ENCODE data around the gene TPSG1.
"Not testable (repeated sequence)": the region's sequence is repeated elsewhere in the genome, so short reads cannot be mapped to it uniquely, and the experiment has no call there.

TPSG1 gene

DNA sequence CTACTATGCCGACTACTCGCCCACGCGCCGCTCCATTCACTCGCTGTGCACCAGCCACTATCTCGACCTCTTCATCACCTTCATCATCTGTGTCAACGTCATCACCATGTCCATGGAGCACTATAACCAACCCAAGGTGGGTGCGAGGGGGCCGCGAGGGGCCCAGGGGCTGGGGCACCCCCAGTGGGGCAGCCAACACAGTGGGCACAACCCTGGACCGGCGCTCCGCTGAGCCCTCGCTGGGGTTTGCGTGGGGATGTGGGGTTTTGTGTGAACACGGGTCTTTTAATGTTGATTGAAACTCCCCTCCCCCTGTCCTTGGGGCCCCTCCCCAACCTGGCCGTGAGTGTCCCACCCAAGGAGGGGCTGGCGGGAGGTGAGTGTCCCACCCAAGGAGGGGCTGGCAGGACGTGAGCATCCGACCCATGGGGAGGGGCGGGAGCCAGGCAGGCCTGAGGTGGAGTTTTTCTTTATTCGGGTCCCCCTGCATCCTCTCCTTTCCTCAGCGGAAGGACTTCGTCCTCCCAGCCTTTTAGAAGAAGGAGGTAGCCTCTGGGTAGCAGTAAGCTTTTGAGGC, 11.2 kb downstream of the TPSG1 start:
- no peak for DNase-seq

DNA sequence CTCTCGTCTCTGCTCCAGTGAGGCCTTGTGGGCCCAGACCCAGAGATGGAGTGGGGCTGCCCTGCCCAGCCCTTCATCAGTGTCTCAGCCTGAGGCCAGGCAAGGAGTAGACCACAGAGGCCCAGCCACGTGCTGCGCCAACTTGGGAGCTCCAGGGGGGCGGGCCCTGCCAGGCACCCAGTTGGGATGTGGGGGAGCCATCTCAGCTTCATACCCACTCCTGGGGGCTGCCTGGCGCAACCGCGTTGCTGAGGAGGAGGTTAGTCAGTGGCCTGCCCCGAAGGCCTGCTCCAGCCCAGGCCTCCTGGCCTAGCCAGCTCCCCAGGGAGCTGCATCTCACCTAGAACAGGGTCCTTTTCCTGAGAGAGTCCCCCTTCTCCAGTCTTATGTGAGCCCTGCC, 11.8 kb downstream of the TPSG1 start:
- no peak for DNase-seq

DNA sequence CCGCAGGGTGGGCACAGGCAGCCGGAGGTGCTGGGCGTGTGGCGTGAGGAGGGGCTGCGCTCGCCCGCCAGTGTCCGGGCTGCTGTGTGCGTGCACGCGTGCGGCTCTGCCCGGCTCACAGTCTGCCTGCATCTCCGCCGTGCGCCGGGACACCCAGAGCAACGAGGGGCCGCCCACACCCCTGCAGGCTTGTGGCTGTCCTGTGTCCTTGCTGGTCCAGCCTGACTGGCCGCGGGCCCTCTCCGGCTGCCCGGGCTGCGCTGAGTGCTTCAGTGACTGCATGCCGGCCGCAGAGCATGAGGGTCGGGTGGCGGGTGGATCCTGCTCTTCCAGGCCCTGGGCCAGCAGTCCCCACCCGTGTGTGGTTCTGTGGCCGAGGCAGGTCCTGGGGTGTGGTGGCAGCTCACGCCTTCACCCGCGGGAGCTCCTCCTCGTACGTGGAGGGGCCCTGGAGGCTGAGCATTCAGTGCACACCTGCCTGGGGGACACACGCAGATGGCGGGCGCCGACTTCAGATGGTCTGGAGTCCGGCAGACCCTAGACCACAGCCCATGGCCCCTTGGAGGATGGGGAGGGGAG, 12.4 kb downstream of the TPSG1 start:
- no peak for DNase-seq

DNA sequence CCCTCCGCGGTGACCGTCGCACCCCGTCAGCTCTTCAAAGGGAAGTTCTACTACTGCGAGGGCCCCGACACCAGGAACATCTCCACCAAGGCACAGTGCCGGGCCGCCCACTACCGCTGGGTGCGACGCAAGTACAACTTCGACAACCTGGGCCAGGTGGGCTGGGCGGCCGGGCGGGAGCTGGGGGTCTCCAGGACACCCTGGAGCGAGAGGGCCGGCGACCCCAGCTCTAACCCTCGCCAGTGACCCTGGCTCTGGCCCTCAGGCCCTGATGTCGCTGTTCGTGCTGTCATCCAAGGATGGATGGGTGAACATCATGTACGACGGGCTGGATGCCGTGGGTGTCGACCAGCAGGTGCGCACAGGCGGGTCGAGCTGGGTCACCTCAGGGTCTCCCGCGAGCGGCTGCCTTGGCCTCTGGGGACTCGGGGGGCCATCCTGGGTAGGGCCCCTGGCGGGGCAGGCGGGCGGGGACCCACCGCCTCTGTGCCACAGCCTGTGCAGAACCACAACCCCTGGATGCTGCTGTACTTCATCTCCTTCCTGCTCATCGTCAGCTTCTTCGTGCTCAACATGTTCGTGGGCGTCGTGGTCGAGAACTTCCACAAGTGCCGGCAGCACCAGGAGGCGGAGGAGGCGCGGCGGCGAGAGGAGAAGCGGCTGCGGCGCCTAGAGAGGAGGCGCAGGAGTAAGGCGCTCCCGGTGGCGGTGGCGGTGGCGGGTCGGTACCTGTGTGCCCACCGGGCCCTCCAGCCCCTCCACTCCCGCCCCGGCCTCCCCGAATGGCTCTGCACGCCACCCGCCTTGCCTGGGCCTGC, 13.4 kb downstream of the TPSG1 start:
- DNase-seq: no peak

DNA sequence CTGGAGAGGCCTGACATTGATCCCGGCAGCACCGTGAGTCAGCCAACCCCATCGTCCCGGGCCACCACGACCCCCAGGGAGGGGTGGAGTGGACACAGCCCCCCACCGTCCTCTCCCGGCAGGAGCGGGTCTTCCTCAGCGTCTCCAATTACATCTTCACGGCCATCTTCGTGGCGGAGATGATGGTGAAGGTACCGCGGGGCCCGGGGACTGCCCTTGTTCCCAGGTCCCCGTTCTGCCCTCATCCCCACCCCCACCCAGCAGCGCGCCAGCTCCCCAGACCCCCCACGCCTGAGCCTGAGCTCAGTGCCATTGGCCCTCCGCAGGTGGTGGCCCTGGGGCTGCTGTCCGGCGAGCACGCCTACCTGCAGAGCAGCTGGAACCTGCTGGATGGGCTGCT, 14.6 kb downstream of the TPSG1 start:
- DNase-seq: no peak

DNA sequence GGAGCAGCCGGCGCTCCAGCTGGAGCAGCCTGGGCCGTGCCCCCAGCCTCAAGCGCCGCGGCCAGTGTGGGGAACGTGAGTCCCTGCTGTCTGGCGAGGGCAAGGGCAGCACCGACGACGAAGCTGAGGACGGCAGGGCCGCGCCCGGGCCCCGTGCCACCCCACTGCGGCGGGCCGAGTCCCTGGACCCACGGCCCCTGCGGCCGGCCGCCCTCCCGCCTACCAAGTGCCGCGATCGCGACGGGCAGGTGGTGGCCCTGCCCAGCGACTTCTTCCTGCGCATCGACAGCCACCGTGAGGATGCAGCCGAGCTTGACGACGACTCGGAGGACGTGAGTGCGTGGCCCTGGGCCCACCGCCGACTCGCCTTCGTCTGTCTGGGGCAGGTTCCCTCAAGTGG, 16.0 kb downstream of the TPSG1 start:
- DNase-seq: no peak

DNA sequence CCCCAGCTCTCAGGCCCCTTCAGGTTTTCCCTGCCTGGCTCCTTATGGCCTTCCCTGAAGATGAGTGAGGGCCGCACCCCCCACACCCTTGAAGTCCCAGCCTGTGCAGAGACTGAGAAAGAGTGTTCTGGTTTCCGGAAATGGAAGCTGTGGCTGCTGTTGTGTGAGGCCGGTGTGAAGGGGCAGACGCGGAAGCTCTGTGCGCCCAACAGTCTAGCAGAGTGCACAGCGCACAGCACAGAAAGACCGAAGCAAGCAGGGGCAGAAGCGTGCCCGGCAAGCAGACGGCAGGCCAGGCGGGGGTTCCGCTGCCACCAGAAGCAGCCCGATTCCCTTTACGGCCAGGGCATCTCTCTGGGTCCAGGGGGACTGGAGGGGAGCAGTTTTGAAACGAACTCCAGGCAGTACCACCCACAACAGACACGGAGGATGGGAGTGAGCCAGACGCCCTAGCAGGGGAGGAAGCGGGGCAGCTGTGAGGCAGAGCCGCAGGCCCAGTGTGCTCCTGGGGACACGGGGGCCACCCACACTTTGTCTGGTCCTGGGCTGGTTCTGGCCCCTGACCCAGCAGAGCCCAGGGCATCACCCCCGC, 16.7 kb downstream of the TPSG1 start:
- peak in 1 of 2 donors; percentile 14 for DNase-seq

DNA sequence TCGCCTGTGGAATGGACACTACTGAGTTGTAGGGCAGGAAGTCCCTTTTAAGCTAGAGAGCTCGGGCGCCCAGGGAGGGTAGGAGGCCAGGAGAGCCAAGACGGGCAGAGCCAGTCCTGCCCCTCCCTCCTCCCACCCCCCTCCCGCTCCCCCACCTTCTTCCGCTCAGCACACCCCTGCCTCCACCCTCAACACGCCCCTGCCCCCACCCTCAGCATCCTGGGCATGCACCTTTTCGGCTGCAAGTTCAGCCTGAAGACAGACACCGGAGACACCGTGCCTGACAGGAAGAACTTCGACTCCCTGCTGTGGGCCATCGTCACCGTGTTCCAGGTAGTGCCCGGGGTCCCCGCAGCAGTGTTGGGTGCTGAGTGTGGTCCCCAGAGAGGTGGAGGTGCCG, 18.3 kb downstream of the TPSG1 start:
- peak in 1 of 2 donors; percentile 23 for DNase-seq

DNA sequence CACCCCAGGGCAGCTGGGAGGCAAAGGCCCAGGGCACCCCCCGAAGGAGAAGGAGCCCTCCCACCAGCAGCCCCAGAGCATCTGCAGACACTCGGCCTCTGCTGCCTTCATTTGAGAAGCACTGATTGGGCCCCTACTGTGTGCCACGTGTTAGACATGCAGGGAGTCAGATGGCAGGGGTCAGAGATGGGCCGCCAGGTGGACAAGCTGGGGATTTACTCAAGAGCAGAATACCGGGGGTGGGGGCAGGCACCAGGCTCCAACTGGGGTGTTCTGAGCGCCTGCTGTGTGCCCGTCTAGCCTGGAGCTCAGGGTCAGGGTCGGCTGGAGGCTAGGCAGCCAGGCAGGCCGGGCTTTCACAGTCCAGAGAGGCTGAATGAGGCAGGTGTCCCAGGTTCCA, 18.7 kb downstream of the TPSG1 start:
- no peak for DNase-seq

DNA sequence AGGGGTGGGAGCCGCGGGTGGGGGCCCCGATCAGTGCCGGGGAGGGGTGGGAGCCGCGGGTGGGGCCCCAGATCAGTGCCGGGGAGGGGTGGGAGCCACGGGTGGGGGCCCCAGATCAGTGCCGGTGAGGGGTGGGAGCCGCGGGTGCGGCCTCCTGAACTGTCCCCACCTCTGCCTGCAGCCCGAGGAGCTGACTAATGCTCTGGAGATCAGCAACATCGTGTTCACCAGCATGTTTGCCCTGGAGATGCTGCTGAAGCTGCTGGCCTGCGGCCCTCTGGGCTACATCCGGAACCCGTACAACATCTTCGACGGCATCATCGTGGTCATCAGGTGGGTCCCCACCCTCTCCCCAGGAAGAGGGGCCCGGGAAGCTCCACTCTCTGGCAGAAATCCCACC, 20.1 kb downstream of the TPSG1 start:
- DNase-seq: no peak

DNA sequence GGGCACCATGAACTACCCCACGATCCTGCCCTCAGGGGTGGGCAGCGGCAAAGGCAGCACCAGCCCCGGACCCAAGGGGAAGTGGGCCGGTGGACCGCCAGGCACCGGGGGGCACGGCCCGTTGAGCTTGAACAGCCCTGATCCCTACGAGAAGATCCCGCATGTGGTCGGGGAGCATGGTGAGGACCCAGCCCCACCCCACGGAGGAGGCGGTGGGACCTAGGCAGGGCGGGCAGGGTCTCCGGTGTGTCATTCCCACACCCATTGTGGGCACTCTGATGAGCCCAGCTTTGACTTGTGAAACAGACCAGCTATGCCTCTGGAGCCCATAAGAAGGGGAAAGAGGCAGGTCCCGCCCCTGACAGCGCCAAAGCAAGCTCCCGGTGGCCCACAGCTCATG, 22.8 kb downstream of the TPSG1 start:
- DNase-seq: no peak

DNA sequence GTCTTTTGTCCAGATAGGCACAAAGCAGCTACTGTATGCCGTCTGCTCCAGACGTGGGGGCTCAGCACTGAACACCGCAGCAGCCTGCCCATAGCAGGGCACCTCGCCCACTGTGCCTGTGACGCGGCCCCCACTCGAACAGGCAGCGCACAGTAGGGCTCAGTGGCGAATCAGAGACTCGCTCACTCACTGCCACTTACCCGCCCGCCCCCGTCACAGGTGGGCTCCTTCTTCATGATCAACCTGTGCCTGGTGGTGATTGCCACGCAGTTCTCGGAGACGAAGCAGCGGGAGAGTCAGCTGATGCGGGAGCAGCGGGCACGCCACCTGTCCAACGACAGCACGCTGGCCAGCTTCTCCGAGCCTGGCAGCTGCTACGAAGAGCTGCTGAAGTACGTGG, 23.6 kb downstream of the TPSG1 start:
- no peak for DNase-seq

DNA sequence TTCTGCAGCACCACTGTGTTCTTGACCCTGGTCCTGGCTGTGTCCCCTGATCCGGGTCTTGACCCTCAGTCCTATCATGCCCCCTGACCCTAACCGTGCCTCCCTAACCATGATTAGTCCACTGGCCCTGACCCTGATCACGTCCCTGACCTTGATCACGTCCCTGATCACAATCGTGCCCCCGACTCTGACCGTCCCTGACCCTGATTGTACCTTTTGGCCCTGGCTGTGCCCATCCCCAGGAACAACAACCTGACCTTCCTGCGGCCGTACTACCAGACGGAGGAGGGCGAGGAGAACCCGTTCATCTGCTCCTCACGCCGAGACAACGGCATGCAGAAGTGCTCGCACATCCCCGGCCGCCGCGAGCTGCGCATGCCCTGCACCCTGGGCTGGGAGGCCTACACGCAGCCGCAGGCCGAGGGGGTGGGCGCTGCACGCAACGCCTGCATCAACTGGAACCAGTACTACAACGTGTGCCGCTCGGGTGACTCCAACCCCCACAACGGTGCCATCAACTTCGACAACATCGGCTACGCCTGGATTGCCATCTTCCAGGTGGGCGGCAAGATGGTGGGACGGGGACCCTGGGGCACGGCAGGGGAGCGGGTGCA, 24.9 kb downstream of the TPSG1 start:
- DNase-seq: no peak

DNA sequence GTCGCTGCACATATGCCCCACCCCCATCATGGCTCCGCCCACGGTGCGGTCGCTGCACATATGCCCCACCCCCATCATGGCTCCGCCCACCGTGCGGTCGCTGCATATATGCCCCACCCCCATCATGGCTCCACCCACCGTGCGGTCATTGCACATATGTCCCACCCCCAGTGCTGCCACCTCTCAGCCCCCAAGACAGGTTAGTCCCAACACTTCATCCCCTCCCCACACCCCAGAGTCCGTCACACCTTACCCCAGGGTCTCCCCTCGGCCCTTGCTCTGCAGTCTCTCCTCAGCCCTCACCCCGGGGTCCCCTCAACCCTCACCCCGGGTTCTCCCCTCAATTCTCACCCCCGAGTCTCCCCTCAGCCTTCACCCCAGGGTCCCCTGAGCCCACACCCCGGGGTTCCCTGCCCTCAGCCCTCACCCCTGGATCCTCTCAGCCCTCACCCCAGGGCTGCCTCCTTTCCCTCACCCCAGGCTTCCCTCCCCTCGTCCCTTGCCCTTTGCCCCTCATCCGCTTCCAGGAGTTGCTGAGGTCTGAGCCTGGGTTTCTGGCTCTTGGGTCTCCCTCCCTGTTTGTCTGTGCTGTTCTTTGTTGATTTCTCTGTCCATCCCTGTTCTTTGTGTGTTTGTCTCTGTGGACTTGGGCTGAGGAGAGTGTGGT, 25.6 kb downstream of the TPSG1 start:
- DNase-seq: no peak

DNA sequence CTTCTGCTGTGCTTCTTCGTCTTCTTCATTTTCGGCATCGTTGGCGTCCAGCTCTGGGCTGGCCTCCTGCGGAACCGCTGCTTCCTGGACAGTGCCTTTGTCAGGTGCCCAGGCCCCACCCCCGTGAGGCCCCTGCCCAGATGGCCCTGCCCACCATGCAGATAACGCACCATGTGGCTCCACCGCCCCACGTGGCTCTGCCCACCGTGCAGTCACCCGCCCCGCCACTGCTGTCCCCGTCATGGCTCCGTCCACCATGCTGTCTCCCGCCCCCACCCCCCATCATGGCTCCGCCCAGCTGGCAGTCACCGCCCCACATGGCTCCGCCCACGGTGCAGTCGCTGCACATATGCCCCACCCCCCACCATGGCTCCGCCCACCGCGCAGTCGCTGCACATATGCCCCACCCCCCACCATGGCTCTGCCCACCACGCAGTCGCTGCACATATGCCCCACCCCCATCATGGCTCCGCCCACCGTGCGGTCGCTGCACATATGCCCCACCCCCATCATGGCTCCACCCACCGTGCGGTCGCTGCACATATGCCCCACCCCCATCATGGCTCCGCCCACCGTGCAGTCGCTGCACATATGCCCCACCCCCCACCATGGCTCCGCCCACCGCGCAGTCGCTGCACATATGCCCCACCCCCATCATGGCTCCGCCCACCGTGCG, 26.3 kb downstream of the TPSG1 start:
- not testable (repeated sequence) for DNase-seq

DNA sequence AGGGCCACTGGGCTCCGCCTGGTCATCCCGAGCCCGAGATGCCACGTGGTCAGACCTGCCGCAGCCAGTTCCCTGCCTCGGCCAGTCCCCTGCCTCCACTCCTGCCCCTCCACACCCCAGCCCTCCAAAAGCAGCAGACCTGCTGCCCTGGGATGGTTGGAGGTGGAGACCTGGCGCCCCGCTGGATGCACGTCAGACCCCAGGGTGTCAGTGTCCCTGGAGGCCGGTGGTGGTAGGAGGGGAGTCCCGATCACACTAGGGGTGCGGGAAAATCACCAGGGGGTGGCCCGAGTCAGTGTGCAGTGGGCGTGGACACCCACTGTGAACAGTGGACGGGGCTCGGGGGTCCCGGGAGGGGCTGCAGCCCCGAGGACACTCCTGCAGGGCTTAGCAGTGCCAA, 26.9 kb downstream of the TPSG1 start:
- no peak for DNase-seq

DNA sequence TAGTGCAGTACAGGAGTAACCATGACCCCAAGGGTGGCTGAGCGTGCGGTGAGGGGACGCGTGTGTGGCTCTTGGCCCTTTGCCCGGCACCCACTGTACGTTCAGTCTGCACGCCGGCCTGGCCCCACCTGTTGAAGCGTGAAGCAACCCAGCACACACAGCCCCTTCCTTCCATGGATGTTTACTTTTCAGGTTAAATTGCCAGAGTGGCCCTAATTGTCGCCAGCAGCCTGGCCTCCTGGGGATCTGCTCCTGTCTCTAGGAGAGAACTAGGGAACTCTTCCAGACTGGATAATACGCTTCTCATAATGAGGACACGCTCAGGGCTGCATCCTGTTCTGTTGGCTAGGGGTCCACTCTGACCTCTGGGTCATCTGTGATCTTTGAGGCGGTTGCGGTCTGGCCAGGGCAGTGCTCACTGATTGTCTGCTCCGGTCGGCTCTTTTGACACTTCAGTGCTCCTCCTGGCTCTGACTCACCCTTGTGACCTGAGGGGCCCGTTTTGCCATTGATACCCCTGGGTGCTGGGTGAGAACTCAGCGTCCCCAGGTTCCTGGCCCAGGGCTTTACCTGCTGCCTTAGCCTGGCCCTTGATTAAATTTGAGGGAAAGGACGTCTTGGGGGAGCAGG, 27.7 kb downstream of the TPSG1 start:
- no peak for DNase-seq

DNA sequence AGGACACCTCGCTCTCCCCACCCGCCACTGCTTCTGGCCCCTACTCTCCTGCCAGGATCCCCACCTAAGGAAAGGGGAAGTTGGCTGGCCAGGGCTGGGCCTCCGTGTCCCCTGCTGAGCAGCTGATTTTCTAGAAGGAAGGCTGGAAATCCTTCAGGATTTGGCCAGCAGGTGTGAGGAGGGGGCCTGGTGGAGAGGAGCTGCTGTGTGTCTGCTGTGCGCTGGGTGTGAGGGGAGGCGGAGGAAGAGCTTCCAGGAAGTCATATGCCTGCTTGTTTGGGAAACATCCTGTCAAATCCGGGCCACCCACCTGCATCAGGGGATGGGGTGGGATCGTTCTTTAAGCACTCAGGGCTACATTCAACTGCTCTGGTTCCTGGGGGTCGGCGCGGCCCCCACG, 28.6 kb downstream of the TPSG1 start:
- no peak for DNase-seq

DNA sequence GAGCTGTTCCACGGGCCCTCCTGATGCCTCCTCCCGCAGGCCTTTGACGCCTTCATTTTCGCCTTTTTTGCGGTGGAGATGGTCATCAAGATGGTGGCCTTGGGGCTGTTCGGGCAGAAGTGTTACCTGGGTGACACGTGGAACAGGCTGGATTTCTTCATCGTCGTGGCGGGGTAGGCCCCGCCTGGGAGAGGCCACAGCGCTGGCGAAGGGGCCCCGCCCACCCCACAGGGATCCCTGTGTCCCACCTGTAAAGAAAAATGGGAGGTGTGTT, 29.7 kb downstream of the TPSG1 start:
- no peak for DNase-seq

DNA sequence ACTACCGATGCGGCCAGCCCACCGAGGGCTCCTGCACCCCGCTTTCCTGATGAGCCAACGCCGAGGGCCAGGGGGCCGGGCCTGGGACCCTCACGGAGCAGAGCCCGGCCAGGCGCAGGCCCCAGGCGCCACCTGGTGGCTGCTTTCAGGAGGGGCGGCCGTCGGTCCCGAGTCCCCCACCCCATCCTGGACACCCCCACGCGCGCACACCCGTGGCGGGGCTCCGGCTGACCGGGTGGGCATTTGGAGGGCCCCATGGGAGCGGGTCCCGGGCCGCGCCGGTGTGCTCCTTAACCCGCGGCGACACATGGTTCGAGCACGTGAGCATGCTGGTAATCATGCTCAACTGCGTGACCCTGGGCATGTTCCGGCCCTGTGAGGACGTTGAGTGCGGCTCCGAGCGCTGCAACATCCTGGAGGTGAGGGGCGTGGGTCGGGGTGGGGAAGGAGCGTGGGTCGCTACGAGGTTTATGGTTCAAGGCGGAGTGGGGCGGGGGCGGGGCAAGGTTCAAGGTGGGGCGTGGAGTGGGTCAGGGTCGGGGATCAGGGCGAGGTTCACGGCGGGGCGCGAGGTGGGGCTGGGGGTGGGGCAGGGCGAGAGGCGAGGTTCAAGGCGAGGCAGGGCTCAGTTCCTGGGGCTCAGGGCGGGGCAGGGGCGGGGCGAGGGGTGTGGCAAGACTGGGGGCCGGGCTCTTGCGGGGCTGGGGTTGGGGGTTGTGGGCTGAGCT, 30.2 kb downstream of the TPSG1 start:
- peak in 1 of 2 donors; percentile 7 for DNase-seq

DNA sequence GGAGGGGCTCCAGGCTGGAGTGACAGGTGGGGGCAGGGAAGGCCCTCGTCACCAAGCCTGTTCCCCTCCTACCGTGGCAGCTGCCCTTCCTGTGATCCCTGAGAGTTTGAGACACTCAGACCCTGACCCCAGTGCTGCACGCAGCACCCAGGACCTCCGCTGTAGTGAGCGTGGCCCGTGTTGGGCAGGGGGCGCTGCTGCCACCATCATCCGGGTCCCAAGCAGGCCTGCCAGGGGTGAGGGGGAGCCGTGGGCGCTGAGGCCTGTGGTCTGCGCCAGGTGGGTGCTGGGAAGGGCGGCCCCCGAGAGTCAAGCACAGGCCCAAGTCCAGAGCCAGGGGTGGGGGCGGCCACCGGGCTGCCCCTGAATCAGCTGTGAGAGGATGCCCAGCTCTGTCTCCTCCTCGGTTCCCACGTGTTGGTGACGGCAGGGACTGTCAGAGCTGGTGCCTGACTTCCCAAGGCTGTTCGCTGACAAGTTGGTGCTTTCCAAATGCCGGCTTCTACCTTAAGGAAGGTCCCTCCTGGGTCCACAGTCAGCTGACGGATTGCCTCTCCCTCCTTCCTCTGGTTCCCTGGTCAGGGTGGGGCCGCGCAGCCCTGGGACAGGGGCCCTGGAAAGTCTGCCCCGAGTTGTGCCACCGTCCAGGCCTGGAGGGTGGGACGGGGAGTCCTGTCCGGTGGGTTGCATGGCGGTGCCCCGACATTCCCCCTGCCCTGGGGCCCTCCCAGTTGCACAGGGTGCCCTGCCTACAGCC, 31.1 kb downstream of the TPSG1 start:
- no peak for DNase-seq

Measured in CD4-positive, alpha-beta T cell treated with Interleukin-4 for 1 hour (primary cell).